Measurements from ENCODE around the gene MEPCE. TPM values are rescaled to one million over a fixed set of nuclear protein-coding genes. Genes with fewer than 3 reads are reported as not detected.

MEPCE gene
- total and polyA plus RNA-seq, 2 of the 8 experiments (the other 6 are each of a cell fraction or from before 2014, with no cell fraction given) = 22.8 to 48.8 TPM

DNA sequence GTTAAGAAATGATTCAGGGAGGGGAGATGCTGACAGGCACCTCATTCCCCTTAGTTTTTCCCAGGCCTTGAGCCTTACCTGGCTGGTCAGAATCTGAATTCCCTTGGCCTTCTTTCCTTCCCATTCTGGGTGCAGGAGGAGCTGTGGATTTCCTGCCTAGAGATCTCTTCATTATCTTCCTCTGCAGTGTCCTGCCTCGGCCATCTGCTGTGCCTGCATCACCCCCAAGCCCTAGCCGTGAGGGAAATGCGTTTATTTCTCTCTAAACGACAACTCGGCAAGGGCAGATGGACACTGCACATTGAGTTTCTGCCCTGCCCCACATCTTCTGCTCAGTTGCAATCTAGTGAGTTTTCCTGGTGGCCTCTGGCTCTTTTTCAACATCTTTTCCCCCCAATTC, 27.8 kb upstream of the MEPCE start:
- Histone ChIP-seq H3K4ac (replicated peaks; ENCODE audit: insufficient read length, low read depth, low read length) (no peak overlapping the region), H4K8ac (ENCODE audit: extremely low read depth, insufficient read depth, low read length) (no peak overlapping the region), H2BK5ac (ENCODE audit: low read depth, low read length) (no peak overlapping the region), H4K20me1 (replicated peaks in 1 of 2; ENCODE audit: control insufficient read depth in 1 of 2, insufficient read depth in 2 of 2, low read length in 2 of 2) (no peaks in the 10 kb centered on the region), H3K27ac (ENCODE audit: low read depth, low read length) (no peak overlapping the region), H3K79me2 (ENCODE audit: control insufficient read depth in 1 of 2, insufficient read depth in 2 of 2, low read length in 2 of 2) (no peaks in the 10 kb centered on the region), H2BK12ac (ENCODE audit: low read depth, low read length) (no peak overlapping the region), H2BK15ac (ENCODE audit: low read length) (no peak overlapping the region), H3K23ac (ENCODE audit: insufficient read length) (no peak overlapping the region), H3K9me3 (ENCODE audit: insufficient read depth in 2 of 2, low read depth in 1 of 2, low read length in 1 of 2) (no peaks in the 10 kb centered on the region), H3K79me1 (ENCODE audit: low read depth, low read length) (no peaks in the 10 kb centered on the region), H2AFZ (ENCODE audit: low read length) (no peak overlapping the region), H3K4me1 (replicated peaks in 1 of 4; ENCODE audit: control insufficient read depth in 3 of 4, insufficient read depth in 4 of 4, low read length in 3 of 4) (peaks cover 0 to 10% (median 5%) of the 10 kb centered on the region in 4 experiments; a peak in 6 of 7 replicates), H3K27me3 (replicated peaks in 1 of 4; ENCODE audit: control insufficient read depth in 3 of 4, extremely low read depth in 1 of 4, insufficient read depth in 3 of 4, low read length in 3 of 4) (peaks cover 0 to 2% (median 0%) of the 10 kb centered on the region in 4 experiments; a peak in 1 of 7 replicates), H3K4me2 (ENCODE audit: insufficient read depth in 1 of 2, low read depth in 2 of 2, low read length in 2 of 2) (no peak overlapping the region), H2BK120ac (replicated peaks; ENCODE audit: low read depth, low read length) (no peak overlapping the region), H4K91ac (replicated peaks; ENCODE audit: insufficient read length, low read length) (no peak overlapping the region), H3K14ac (ENCODE audit: insufficient read length) (no peak overlapping the region), H3K4me3 (ENCODE audit: extremely low read depth in 1 of 4, insufficient read depth in 2 of 4, low read depth in 3 of 4, low read length in 4 of 4) (no peak overlapping the region), H4K5ac (ENCODE audit: insufficient read length, low read depth, low read length) (no peak overlapping the region), H3K23me2 (ENCODE audit: low read depth, low read length) (no peaks in the 10 kb centered on the region), H3K9ac (replicated peaks in 1 of 4; ENCODE audit: extremely low read depth in 1 of 4, low read depth in 3 of 4, low read length in 3 of 4) (no peak overlapping the region), H2BK20ac (ENCODE audit: low read length) (no peak overlapping the region), H3K18ac (ENCODE audit: extremely low read depth, low read length) (no peak overlapping the region), H2AK5ac (ENCODE audit: low read depth, low read length) (no peak overlapping the region), H3K56ac (replicated peaks; ENCODE audit: insufficient read length, low read depth, low read length) (no peak overlapping the region), H3K36me3 (ENCODE audit: control insufficient read depth in 2 of 4, insufficient read depth in 4 of 4, low read length in 3 of 4) (no peaks in the 10 kb centered on the region)
- 86% methylated on average over 5 of the region's 5 CpGs; no CpG with 5 or more reads in 1 of the 2 experiments for WGBS, 2 experiments (ENCODE audit: extremely low coverage in 1 of 2, insufficient coverage in 1 of 2, insufficient read length in 1 of 2, insufficient replicate concordance in 2 of 2, low coverage in 1 of 2, low lambda C conversion rate in 2 of 2, missing lambda C conversion rate in 1 of 2)
- DNase-seq (ENCODE audit: low read depth in 1 of 2, low spot score in 2 of 2) = no peak
- ChIA-PET CTCF (ENCODE audit: partially characterized antibody) (interaction anchor here (1.1 to 2.8 kb wide), 11 partner anchors 11 to 164 kb away, joined by 3 to 17 read pairs (median 5); partner anchors contain the start of gene MEPCE), POLR2A (ENCODE audit: partially characterized antibody) (interaction anchor here (0.7 to 3.5 kb wide), 3 partner anchors 14 to 27 kb away, joined by 3 to 17 read pairs (median 4); partner anchors contain the start of gene ZCWPW1)
- FAIRE-seq = no peak
- TF ChIP-seq BRCA1 (IDR thresholded peaks at IDR 0.05; ENCODE audit: low read depth, low read length) (no peak), CEBPB (IDR thresholded peaks at IDR 0.05; ENCODE audit: low read depth, low read length) (no peak), SIRT6 (IDR thresholded peaks at IDR 0.05; ENCODE audit: low read length) (no peak), YY1 (IDR thresholded peaks at IDR 0.05; ENCODE audit: low read depth, low read length) (no peak), SAP30 (IDR thresholded peaks at IDR 0.05; ENCODE audit: insufficient read depth, insufficient replicate concordance, low read length) (no peak), CBX5 (IDR thresholded peaks at IDR 0.05; ENCODE audit: low read depth, low read length) (no peak), EGR1 (IDR thresholded peaks at IDR 0.05; ENCODE audit: borderline replicate concordance, low read depth, low read length) (no peak), PHF8 (conservative IDR thresholded peaks at IDR 0.05; ENCODE audit: low read depth, low read length) (no peak), RAD21 (IDR thresholded peaks at IDR 0.05 in 1 of 2, conservative IDR thresholded peaks at IDR 0.05 in 1 of 2; ENCODE audit: low read depth in 2 of 2, low read length in 2 of 2) (no peak), KDM1A (IDR thresholded peaks at IDR 0.05; ENCODE audit: borderline replicate concordance, low read length) (no peak)
- TF ChIP-seq, protein P1, sequence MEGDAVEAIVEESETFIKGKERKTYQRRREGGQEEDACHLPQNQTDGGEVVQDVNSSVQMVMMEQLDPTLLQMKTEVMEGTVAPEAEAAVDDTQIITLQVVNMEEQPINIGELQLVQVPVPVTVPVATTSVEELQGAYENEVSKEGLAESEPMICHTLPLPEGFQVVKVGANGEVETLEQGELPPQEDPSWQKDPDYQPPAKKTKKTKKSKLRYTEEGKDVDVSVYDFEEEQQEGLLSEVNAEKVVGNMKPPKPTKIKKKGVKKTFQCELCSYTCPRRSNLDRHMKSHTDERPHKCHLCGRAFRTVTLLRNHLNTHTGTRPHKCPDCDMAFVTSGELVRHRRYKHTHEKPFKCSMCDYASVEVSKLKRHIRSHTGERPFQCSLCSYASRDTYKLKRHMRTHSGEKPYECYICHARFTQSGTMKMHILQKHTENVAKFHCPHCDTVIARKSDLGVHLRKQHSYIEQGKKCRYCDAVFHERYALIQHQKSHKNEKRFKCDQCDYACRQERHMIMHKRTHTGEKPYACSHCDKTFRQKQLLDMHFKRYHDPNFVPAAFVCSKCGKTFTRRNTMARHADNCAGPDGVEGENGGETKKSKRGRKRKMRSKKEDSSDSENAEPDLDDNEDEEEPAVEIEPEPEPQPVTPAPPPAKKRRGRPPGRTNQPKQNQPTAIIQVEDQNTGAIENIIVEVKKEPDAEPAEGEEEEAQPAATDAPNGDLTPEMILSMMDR (IDR thresholded peaks at IDR 0.05; ENCODE audit: control extremely low read depth in 1 of 3, insufficient read depth in 1 of 3, low read depth in 1 of 3, low read length in 3 of 3) = no peak

All from H1 (cell line).